ENCODE measurements around the gene COPS2.

DNA sequence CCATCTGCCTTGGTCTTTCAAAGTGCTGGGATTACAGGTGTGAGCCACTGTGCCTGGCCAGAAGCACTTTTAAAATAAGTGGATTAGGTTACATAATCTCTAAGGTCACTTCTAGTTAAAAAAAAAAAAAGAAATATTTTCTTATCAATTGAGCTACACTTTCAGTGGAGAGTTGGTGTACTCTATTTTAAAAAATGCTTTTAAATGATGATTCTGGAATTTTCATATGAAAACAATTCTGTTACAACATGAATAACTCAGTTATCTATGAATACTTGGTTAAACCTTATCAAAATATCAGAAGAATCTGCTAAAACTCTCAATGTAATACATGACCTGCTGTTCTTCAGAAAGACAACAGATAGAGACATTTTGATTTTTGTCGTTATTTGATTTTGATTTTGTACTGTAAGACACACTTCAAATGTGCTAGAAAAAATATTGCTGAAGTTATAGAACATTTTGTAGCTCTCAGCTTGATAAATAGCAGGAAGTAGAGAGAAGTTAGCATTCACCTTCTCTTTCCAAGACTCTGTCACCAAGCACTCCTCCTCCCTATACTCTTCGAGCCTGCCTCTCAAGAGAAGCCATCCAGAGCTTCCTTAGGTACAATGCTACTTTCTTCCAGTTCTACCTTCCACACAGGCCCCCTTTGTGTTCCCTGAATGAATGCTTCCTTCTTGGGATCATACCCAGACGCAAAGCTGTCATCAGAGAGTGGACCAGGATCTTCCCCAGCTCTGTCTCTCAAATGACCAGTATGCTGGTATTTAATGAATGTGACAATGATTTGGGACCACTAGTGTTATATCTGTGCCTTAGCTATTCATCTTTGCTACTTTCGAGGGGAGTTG lies 61.9 kb downstream of the COPS2 start:
- no peak for TF ChIP-seq ESRRA (IDR thresholded peaks at IDR 0.05; ENCODE audit: low read length)
- TF ChIP-seq RBBP5 (conservative IDR thresholded peaks at IDR 0.05) = no peak
- no peak for TF ChIP-seq SREBF2 (IDR thresholded peaks at IDR 0.05; ENCODE audit: low read length)
- TF ChIP-seq, protein P1, sequence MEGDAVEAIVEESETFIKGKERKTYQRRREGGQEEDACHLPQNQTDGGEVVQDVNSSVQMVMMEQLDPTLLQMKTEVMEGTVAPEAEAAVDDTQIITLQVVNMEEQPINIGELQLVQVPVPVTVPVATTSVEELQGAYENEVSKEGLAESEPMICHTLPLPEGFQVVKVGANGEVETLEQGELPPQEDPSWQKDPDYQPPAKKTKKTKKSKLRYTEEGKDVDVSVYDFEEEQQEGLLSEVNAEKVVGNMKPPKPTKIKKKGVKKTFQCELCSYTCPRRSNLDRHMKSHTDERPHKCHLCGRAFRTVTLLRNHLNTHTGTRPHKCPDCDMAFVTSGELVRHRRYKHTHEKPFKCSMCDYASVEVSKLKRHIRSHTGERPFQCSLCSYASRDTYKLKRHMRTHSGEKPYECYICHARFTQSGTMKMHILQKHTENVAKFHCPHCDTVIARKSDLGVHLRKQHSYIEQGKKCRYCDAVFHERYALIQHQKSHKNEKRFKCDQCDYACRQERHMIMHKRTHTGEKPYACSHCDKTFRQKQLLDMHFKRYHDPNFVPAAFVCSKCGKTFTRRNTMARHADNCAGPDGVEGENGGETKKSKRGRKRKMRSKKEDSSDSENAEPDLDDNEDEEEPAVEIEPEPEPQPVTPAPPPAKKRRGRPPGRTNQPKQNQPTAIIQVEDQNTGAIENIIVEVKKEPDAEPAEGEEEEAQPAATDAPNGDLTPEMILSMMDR (IDR thresholded peaks at IDR 0.05 in 2 of 3, conservative IDR thresholded peaks at IDR 0.05 in 1 of 3; ENCODE audit: control insufficient read depth in 2 of 3, extremely low read depth in 1 of 3, insufficient read depth in 1 of 3, low read depth in 3 of 3, low read length in 3 of 3) = no peak
- TF ChIP-seq STAT3 (IDR thresholded peaks at IDR 0.05; ENCODE audit: low read depth, low read length) = no peak
- no peak for TF ChIP-seq RAD21 (IDR thresholded peaks at IDR 0.05; ENCODE audit: insufficient read depth, low read depth, low read length)
